Ovary (tissue), 10 donors: Measurements from ENCODE around the gene NDUFA9. TPM values are rescaled to one million over a fixed set of nuclear protein-coding genes. Genes with fewer than 3 reads are reported as not detected.

Experiments
- DNase-seq, 5 donors: peaks; one replicate each; pipeline ENCODE4 v3.0.0-alpha.2; 2019 to 2020
- H3K27ac ChIP-seq, 2 donors: fragments of 200-600 bp; one replicate each; pipeline versions ENCODE4 v1.5.1 to v1.8.0; 2019 to 2022
- H3K27me3 ChIP-seq: fragments of 200-600 bp; one replicate; pipeline ENCODE4 v1.8.0; 2022
- H3K36me3 ChIP-seq: fragments of 200-600 bp; sonication (generic); one replicate; pipeline ENCODE4 v1.5.1; 2019
- H3K4me1 ChIP-seq: one replicate; pipeline ENCODE4 v1.8.1; 2013; ENCODE audit warnings: mild to moderate bottlenecking, moderate library complexity; ENCODE audit not compliant: insufficient read depth
- H3K4me3 ChIP-seq: fragments of 200-600 bp; sonication (generic); one replicate; pipeline ENCODE4 v1.5.1; 2017
- H3K9me3 ChIP-seq, 2 donors: fragments of 200-600 bp in 1 of 2; sonication (generic) in 1 of 2; one replicate each; pipeline versions ENCODE4 v1.5.1 to v1.8.1; 2013 to 2019; ENCODE audit warnings: mild to moderate bottlenecking in 1 of 2, moderate library complexity in 1 of 2
- CTCF ChIP-seq, 3 donors: fragments of 450-650 bp in 2 of 3; fragments of 200-600 bp in 1 of 3; IDR thresholded peaks; one replicate each; pipeline versions ENCODE4 v1.5.1 to v1.8.0; 2016 to 2022; ENCODE audit warnings: antibody characterized with exemption in 3 of 3, mild to moderate bottlenecking in 1 of 3
- EP300 ChIP-seq: sonication (generic); formaldehyde crosslinking; IDR thresholded peaks from one replicate; pipeline ENCODE4 v1.6.1; 2017; ENCODE audit warnings: antibody characterized with exemption
- POLR2A ChIP-seq: fragments of 450-650 bp; IDR thresholded peaks from one replicate; pipeline ENCODE4 v1.6.1; 2017; ENCODE audit warnings: antibody characterized with exemption, mild to moderate bottlenecking, moderate library complexity
- WGBS, 3 donors: extraction: QIAGEN DNeasy Blood & Tissue Kit in 1 of 3; methylation state at CpG; one replicate each; pipeline versions ENCODE4 v1.1.5 to v1.1.7; 2013 to 2017; 5-methylcytosine and 5-hydroxymethylcytosine counted together
- intact Hi-C, 4 donors: fragments of 100-400 bp; cut with DNase I; formaldehyde crosslinking; loops; one replicate each; pipeline versions ENCODE4 v1.11.0 to v1.15.1; 2022 to 2023
- long read RNA-seq, 3 donors: library from polyadenylated mRNA in 2 of 3; unstranded in 2 of 3; transcript quantifications; one replicate each; pipeline ENCODE4 v2.0.0 and lab custom pipeline, GENCODE V29; 2021 to 2026
- polyA plus RNA-seq, 2 donors: library from polyadenylated mRNA; stranded (reverse); fragments of 200-250 nt in 1 of 2; fragments of 350-450 nt in 1 of 2; fragmentation: Illumina TruSeq in 1 of 2; extraction: RNeasy Lipid Tissue Mini Kit (QIAGEN cat#74804) in 1 of 2; gene quantifications; one replicate each; pipeline ENCODE4 v1.2.3, GENCODE V29; 2013 to 2014
- total RNA-seq, 7 donors: library from RNA; depleted of rRNA in 2 of 7; stranded (reverse); fragments of >200 nt in 2 of 7; fragmentation: NEBNext Ultra II Directional in 3 of 7; extraction: Animal tissue kit (Norgen Biotek cat#: 25700) in 3 of 7; gene quantifications; one replicate each; pipeline versions ENCODE4 v1.1.0 to v1.2.4, GENCODE V29; 2016 to 2023
- donor health status: DM: no; HTN: no; CAD: no; lungs with moderate emphysema.
- donor health status: DM: no; HTN: no; CAD: no.
- donor health status: Bipolar disorder and iron deficiency.
- donor health status: DM: yes; HTN: yes; CAD: no.
- donor health status: DM: no; HTN: no; CAD: no.
- donor health status: DM: yes; HTN: yes; CAD: no.

NDUFA9 gene
- total RNA-seq = 10 to 100 TPM; 14.4 to 67.7 (median 55.0) TPM
- 10 to 100 TPM; 32.1 to 65.6 TPM for polyA plus RNA-seq
- long read RNA-seq, donor 1, full-length matches to known transcripts = 162 of 174 reads
- long read RNA-seq, donor 1, partial matches to known transcripts = 4 of 174 reads
- long read RNA-seq, donor 1, other reads (novel, unspliced or antisense) = 8 of 174 reads
- long read RNA-seq, donor 2, full-length matches to known transcripts = 27 of 33 reads
- long read RNA-seq, donor 2, partial matches to known transcripts = 6 of 33 reads
- long read RNA-seq, donor 2, other reads (novel, unspliced or antisense) = 0 of 33 reads
- long read RNA-seq, donor 3, full-length matches to known transcripts = 57 of 65 reads
- long read RNA-seq, donor 3, partial matches to known transcripts = 1 of 65 reads
- long read RNA-seq, donor 3, other reads (novel, unspliced or antisense) = 7 of 65 reads

- intact Hi-C loops = no loop called here
- peak; percentile 74 to 83 (median 78) for DNase-seq
- peaks cover 4% of the 10 kb centered on the region for H3K4me1 ChIP-seq
Measured at GRCh38 chr12:4648501-4649357, at the start of gene NDUFA9, which contains the start of gene AKAP3. NDUFA9 (plus strand) TSS chr12:4649114; CDS start chr12:4649127, 13 bp downstream. AKAP3 (minus strand) TSS chr12:4649051; CDS start chr12:4638196, 10,855 bp downstream.

GRCh38 chr12:4603421-4603820 is 45.5 kb upstream of the NDUFA9 start:
- H3K4me1 ChIP-seq = no peaks in the 10 kb centered on the region
- TF ChIP-seq POLR2A = no peak
- no peak for TF ChIP-seq EP300
- H3K27me3 ChIP-seq = no peaks in the 10 kb centered on the region
- no peak for DNase-seq
- H3K9me3 ChIP-seq = no peaks in the 10 kb centered on the region
- no peak overlapping the region for H3K4me3 ChIP-seq
- intact Hi-C loops = no loop called here
- 27 to 37% (median 30%) methylated on average over 7 of the region's 7 CpGs for WGBS, 3 donors
- H3K27ac ChIP-seq = no peak overlapping the region
- H3K36me3 ChIP-seq = no peaks in the 10 kb centered on the region

More at GRCh38 chr12:4648501-4649357, at the start of gene NDUFA9, which contains the start of gene AKAP3:
- Histone ChIP-seq H3K36me3 (no peaks in the 10 kb centered on the region), H3K9me3 (no peaks in the 10 kb centered on the region), H3K27ac (peak within 1 kb of the TSS; percentile 68 to 73), H3K27me3 (no peaks in the 10 kb centered on the region), H3K4me3 (peak within 1 kb of the TSS; percentile 73)
- WGBS, 3 donors = 0 to 1% (median 0%) methylated on average over 39 of the region's 39 CpGs
- TF ChIP-seq EP300 (no peak), CTCF (IDR thresholded peaks at IDR 0.05) (no peak), POLR2A (no peak)

- no peak for TF ChIP-seq EP300
- no peak for TF ChIP-seq CTCF (IDR thresholded peaks at IDR 0.05)
- TF ChIP-seq POLR2A = no peak
- intact Hi-C loops = no loop called here
- Histone ChIP-seq H3K9me3 (no peaks in the 10 kb centered on the region), H3K4me3 (no peak overlapping the region), H3K27ac (no peak overlapping the region), H3K36me3 (no peaks in the 10 kb centered on the region), H3K4me1 (no peaks in the 10 kb centered on the region), H3K27me3 (no peaks in the 10 kb centered on the region)
- 6 to 16% (median 10%) methylated on average over 1 of the region's 1 CpG for WGBS, 3 donors
- no peak for DNase-seq
Measured at GRCh38 chr12:4603946-4604345, 45.0 kb upstream of the NDUFA9 start.

- Histone ChIP-seq H3K4me3 (peak overlapping the region; percentile 70), H3K9me3 (no peaks in the 10 kb centered on the region), H3K27me3 (no peaks in the 10 kb centered on the region), H3K4me1 (no peaks in the 10 kb centered on the region), H3K36me3 (no peaks in the 10 kb centered on the region), H3K27ac (peak overlapping the region; percentile 34 to 52)
- TF ChIP-seq CTCF (IDR thresholded peaks at IDR 0.05) (peak; percentile 80 to 88 (median 88)), EP300 (no peak)
- DNase-seq = peak; percentile 70 to 82 (median 76)
- 0% methylated on average over 25 of the region's 25 CpGs for WGBS, 3 donors
- intact Hi-C loops = no loop called here
Measured at GRCh38 chr12:4604684-4605193, 44.2 kb upstream of the NDUFA9 start.
